NCI-H128 (cell line): Measurements from ENCODE around the gene S100A2.

ENCODE experiments used
- DNase-seq: peaks from one replicate; lab custom pipeline; 2025; ENCODE audit not compliant: unreplicated experiment; lab: John Stamatoyannopoulos, UW

S100A2 gene

DNA sequence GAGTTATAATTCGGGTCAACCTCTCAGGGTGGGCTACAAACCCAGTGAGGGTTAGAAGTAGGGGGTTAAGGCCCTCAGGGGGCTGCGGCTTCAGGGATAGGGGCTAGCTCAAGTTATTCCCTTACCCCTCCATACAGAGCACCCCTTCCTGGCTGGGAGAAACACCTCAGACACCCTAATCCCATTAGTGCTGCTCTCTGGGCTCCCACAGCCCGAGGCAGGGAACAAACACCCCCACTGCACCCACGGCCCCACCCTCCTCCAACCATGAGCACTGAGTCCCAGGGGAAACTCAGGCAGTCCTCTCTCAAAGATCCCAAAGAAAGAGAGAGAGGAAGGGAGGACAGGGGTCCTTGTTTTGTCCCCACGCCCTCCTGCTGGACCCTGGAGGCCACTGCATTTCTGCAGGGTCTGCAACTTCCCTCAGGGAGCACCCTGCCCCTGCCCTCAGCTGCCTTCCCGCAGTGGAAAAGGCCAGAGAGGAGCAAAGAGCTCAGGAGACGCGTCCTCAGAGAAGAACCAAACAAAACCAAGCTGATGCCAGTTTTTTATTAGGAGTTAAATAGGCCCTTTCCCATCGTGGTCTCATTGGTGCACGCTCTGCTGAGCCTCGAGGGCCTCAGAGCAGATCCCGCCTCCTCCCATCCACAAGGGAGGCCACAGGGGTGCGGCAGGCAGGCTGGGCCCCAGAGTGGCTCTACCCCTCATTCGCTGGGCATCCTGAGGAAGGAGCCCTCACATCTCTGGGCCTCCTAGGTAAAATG is 18.7 kb downstream of the S100A2 start:
- no peak for DNase-seq

DNA sequence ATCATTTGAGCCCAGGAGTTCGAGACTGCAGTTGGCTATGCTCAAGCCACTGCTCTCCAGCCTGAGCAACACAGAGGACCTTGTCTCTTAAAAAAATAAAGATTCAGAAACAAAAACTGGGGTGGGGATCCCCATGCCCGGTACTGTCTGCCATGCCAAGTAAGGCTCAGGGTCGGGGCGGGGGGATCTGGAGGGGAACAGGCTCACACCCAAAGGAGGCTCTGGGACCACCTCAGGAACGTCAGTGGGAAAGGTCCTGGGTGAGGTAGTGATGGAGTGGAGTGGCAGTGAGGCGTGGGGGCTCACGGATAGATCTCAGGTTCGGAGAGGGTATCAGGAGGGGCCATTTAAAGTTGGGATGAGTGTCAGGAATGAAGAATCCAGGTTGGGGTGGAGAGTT is 19.3 kb downstream of the S100A2 start:
- no peak for DNase-seq

DNA sequence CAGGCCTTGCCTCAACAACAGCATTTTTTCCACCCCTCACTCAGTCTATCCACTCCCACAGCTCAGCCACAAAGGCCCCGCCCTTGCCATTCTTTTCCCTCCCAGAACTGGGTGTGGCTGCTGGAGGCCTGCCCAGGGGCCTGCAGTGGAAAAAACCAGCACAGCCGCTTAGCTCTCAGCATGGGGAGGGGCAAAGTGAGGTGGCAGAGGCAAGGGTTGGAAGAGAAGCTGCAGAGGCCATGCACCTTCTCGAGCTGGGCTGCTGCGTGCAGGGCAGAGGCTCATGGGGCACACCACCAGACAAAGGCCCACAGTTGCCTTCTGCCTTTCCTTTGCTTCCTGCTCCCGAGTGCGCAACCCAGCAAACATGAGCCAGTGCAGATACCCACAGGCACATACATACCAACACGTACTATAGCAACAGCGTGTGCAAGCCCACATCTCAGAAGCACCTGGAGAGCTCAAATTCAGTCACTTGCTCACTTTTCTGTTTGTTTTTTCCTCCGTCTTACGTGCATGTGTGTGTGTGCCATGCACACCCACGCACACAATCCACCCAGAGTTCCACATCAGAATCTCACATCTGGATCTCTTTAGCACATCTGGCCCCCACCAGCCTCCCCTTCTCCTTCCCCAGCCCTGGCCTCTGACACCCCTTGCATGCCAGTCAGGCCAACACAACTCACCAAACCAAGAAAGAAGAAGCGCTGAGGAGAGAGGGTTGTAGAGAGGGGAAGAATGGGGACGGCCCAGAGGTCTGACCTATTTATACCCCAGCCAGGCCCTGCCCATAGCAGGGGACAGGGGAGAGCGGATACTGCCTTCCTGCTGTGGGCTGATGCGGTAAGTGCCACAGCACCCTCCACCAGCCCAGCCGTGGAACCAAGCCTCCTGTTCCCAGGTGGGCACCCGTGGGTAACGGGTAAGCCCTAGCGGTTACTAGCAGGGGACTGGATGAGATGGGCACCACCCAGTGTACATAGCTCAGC is 20.3 kb downstream of the S100A2 start, which contains the start of gene S100A4:
Gene S100A4, minus strand, starts transcription at position 740 of the 989 bp plus-strand sequence. CDS start 1,012 bp downstream, outside the sequence.
- peak; percentile 89 for DNase-seq

GRCh38 chr1:153544453-153545066 is 21.1 kb downstream of the S100A2 start:
- no peak for DNase-seq

GRCh38 chr1:153543736-153544135 is 21.9 kb downstream of the S100A2 start:
- no peak for DNase-seq

DNA sequence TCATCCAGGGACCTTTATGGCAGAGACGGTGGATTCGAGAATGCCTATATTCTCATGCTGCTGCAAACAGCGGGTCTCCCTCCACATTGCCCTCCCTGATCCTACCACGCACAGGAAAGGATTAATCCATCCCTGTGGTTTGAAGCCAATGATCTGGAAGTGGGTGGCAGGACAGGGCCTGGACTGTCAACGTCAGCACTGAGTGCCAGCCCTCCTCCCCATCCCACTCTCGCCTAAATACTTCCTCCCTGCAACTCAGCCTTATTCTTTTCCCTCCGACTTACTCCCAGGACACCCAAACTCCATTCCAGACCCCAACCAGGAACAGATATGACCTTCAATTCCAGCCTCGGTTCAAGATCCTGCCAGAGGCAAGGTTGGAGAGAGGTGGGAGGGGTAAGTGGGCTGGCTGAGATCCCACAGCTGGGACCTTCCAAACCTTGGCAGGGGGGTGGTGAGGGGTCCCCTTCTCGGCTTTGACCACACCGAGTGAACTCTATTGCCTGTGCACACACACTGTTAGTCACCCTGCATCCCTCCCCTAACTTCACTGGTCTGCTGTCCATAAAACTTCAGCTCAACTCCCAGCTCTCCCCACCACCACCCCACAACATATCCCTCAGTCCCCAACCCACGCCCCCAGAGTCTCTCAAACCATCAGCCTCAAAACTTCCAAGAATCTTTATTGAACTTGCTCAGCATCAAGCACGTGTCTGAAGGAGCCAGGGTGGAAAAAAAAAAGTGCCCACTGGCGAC is 22.5 kb downstream of the S100A2 start:
- no peak for DNase-seq

DNA sequence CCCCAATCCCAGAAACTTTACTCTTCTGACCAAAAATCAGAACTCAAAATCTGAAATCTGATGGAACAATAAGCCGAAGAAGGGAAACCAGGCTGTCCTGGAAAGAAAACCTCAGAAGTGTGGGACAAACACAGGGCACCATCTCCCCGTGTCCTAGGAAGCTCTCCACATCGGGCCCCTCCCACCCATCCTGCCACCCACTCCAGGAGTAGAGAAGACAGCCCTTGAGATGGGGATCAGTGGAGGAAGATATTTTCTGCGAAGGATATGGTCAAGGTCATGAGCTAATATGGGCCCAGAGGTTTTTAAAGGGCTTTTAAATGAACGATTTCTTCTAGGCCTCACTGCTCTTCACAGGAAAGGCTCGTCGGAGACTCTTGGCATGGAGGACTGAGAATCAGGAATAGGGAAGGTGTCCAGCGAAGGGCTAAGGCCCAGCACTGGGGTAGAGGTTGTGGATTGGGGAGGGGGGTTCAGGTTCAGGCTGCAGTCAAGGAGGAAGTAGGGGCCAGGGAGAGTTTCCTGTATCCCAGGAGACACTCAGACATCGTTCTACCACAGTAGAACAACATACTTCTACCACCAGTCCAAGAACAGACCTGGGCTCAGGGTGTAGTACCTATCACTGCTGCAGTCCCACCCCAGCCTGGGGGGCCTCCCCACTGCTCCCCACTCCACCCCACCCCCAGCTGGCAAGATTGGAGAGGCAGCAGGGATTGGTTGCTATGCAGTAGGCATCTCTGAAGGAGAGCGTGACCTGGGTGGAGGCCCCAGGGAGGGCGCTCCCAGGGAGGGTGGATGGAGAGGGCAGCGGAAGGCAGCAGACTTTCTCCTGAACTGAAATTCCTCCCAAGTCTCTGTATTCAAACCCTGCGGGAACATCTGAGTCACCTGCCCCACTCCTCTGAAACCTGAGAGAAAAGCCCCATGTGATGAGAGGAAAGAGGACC is 23.7 kb downstream of the S100A2 start:
- DNase-seq: no peak

- DNase-seq: no peak
These were observed 25.0 kb downstream of the S100A2 start, which contains the start of gene S100A5 for GRCh38 chr1:153540394-153541361. Gene S100A5, minus strand, starts transcription at chr1:153540934. Its CDS starts 743 bp downstream, at chr1:153540191.

DNA sequence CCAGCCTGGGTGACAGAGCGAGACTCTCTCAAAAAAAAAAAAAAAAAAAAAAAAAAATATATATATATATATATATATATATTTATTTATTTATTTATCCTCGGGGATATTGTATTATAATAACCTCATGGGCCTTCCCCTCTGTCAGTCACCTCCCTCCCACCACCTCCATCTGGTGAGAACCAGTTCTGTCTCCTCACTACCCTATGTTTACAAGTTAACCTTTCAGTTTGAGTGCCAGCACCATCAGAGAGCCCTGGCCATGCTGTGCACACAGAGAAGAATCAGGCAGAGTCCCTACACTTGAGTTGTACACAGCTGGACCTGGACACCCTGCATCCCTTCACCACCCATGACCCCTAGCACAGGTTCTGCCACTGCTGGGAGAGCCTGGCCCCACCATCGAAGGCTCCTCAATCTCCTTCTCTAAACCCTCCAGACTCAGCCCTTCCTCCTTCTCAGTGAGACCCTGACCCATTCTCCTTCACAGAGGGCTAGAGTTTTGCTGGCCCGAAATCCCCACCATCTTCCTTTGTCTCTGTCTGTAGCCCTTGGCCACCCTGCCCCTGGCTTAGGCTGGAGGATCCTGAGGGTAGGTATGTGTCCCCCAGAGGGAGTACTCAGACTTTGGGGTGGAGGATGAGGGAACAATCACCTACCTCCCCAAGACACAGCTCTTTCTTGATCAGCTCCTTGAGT is 26.1 kb downstream of the S100A2 start:
- no peak for DNase-seq

DNA sequence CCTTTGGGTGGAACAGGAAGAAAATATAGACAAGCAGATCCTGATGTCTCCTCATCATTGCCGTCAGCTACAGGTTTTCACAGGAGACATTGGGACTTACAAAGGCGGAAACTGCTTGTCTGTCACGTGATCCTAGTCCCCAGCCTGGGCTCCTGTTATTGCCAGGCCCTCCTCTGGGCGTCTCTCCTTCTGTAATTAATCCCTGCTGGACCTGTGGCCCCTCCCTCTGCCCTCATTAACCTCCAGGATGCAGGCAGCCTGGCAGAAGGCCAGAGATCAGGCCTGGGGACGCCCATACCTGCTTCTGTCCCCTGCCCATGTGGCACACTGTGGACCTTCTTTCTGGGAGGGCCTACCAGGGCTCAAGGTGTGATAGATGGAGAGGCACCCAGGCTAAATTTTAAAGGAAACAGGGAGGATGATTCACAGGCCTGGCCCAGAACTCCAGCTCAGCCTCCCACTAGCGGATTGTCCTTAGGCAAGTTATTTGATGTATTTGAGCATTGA is 27.3 kb downstream of the S100A2 start:
- no peak for DNase-seq

- no peak for DNase-seq
These were observed 28.3 kb downstream of the S100A2 start for GRCh38 chr1:153537376-153537730.

DNA sequence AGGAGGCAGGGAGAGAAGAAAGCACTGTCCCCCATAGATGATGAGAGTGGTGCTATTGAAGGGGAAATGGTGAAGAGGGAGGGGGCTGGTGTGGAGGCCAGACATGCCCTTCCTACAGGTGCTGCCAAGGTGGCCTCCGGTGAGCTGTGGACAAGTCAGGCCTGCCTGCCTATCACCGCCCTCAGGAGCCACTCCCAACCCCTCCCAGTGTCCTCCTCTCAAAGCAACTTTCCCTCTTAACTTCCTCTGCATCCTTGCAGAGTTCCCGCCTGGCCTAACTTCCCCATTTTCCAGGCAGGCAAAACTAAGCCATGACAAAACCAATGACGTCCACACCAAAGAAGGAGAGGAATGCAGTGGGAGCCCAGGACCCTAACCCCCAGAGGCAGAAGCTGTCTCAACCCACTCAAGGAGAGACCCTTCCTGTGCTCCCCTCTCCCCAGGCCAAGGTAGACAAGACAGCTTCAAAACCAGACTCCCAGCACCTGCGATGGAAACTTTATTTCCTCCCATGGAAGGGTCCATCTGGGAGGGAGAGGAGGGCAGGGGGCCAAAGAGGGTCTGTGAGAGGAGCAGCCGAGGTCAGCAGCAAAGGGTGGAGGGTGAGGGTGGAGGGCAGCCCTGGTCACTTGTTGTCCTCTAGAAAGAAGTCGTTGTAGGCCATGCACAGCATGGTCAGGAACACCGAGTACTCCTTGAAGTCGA is 28.8 kb downstream of the S100A2 start:
- DNase-seq: no peak

DNA sequence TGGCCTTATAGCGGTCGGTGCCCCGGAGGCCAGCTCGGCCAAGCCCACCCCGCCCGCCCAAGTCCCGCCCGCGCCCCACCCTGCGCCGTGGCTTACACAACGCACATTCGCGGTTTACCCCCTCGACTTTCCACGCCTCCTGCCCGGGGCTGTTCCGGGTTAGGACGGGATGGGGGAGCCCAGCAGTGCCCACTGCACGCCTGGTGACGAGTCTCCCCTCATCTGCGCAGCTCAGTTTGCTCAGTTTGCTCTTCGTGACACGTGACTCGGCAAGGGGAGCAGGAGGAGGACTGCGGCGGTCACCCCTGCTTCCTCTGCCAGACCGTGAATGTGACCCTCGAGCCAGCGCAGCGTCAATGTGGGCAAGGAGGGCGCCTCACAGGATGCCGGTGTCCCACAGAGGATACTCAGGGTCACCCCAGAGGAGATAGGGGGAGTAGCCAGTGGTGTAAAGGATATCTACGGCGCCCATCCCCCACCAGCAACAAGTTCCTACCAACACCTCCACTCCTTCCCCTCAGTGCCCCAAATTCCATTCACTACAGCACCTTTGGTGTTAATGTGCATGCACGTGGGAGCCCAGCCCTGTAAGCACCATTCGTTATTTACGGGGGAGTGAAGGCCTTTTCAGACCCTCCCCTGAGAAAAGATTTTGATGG is 29.5 kb downstream of the S100A2 start:
- DNase-seq: peak; percentile 57

DNA sequence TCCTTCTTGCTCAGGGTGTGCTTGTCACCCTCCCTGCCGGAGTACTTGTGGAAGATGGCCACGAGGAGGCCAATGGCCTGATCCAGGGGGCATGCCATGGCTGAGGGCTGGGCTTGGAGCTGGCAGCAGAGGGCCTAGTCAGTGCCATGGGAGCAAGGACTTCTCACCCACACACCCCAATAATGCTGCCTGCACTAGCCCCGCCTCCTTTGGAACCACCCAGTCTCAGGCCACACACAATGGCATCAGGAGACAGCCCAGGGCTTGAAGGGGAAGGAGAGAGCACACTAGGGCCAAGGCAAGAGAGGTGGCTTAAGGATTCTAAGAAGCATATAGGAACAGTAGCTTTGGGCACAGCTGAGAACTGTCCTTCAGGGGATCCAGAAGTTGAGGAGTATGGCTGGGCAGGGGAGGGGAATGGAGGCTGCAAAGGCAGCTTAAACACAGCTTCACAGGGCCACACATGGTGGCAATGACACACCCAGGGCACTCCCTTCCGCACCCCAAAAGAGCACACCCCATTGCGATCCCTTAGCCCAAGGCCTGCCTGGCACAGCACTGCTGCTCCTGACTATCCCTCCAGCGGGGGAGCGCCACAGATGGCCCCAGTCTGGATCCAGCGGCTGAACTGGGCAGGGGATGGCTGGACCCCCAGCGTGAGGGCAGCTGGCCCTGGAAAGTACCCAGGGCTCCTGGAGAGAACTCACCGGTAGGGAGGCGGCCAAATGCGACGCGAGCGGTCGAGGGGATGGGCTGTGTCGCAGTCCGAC is 30.2 kb downstream of the S100A2 start, which contains the start of gene S100A6:
Gene S100A6, minus strand, starts transcription at position 750 of the 770 bp plus-strand sequence. Its CDS starts 652 bp downstream, at position 98.
- DNase-seq: no peak

GRCh38 chr1:153534925-153535241 is 30.8 kb downstream of the S100A2 start:
- no peak for DNase-seq
